GM10266 (cell line): Measurements from ENCODE around the gene EGR2.

Experiments
- DNase-seq: peaks from one replicate; pipeline ENCODE4 v3.0.0; 2012; ENCODE audit errors: extremely low spot score
- TF ChIP-seq, protein P1 (sequence below): IDR thresholded peaks from 2 replicates; pipeline ENCODE4 v1.5.1; 2012; ENCODE audit warnings: mild to moderate bottlenecking, low read depth; ENCODE audit not compliant: control insufficient read depth, insufficient read depth; ENCODE audit errors: missing control alignments

The EGR2 gene

DNA sequence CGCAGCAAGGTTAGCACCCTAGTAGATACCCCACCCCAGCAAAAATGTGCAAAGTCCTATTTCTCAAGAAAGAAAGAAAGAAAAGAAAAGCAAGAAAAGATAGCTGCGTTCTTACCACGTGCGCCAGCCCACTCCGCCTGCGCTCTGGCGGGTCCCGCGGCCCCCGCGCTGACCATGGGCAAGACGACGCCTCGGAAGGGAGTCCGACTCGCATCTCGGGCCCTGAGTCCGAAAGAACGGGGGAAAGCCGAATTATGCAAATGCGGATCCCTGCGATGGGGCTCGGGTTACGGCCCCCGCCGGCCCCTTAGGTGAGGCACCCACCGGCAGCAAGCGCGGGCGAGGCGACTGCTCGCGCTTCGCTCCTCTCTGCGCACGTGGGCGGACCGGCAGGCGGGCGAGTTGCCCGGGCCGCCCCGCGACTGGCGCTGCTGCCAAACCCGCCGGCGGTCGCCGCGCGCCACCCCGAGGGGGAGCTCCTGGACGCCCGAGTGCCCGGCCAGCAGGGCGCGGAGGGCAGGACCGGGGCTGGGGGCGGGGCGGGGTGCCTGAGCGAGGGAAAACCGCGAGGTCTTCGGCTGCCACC, 2.4 kb upstream of the EGR2 start:
- DNase-seq, result peak; percentile 78
- TF ChIP-seq, protein P1, sequence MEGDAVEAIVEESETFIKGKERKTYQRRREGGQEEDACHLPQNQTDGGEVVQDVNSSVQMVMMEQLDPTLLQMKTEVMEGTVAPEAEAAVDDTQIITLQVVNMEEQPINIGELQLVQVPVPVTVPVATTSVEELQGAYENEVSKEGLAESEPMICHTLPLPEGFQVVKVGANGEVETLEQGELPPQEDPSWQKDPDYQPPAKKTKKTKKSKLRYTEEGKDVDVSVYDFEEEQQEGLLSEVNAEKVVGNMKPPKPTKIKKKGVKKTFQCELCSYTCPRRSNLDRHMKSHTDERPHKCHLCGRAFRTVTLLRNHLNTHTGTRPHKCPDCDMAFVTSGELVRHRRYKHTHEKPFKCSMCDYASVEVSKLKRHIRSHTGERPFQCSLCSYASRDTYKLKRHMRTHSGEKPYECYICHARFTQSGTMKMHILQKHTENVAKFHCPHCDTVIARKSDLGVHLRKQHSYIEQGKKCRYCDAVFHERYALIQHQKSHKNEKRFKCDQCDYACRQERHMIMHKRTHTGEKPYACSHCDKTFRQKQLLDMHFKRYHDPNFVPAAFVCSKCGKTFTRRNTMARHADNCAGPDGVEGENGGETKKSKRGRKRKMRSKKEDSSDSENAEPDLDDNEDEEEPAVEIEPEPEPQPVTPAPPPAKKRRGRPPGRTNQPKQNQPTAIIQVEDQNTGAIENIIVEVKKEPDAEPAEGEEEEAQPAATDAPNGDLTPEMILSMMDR, result peak; percentile 64

DNA sequence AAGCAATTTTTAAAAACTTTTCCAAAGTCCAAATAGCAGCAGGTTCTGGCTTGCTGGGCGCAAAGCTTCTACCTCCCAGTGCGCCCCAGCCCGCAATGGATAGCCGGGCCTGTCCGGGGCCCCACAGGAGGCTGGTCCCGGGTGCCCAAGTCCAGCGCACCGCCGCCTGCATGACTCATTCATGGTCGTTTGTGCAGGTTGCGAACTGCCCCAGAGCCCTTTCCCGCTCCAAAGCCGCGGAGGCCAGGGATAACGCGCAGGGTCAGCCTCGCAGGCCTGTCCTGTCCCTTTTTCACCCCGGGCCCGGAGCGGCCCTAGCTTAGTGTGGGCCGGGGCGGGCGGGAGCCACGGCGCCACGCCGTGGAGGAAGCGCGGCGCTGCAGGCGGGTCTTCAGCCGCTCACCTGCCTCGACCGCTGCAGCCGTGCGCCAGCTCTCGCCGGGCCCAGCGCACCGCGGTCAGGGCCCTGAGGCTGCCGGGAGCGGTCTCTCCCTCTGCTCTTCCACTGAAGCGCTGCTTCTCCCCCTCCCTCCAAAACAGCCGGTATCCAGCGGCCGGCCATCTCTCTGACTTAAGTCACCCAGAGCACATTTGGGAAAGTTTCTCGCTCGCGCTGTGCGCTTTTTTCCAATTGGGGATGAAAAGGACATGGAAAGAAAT, 1.7 kb upstream of the EGR2 start:
- TF ChIP-seq, protein P1, result peak; percentile 95
- DNase-seq, result peak; percentile 93

DNA sequence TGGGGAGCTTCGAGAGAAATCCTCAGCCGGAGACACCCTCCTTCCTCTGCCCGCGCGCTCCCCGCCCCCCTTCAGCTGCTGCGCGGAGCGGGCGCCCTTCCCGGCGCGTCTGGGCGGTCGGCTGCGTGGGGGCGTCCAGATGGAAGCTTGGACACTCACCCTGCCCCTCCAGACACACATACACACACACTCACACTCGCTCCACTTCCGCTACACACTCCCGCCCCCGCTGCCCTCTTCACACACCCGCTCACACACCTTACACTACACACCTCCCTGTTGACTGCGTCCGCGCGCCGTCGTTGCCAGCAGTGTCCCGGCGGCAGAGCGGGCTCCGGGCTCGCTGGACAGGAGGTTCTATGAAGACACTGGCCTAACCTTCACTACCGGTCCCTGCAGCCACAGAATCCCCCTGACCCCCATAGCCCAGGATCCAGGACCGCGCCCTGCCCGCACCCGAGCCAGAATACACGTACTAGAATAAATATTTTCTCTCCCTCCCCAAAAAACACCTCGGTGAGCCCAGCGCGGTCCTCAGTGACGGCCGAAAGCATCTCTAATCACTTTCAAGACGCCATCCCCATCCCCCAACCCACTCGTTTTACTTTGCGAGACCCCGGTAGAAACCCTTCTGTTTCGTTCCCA, 1.1 kb upstream of the EGR2 start:
- TF ChIP-seq, protein P1, result no peak
- DNase-seq, result peak; percentile 49

DNA sequence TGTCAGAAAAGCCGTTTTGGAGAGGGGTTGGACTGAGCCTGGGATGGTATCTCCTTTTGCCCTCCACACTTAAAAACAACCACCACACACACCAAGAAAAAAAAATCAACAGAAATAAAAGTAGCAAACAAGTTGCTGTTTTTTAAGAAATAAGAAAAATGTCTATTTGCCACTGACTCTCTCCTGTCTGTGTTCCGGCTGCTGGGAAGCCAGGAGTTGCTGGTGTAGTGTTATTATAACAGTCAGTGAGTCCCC, 163 bp downstream of the EGR2 start:
- TF ChIP-seq, protein P1, result no peak
- no peak for DNase-seq

DNA sequence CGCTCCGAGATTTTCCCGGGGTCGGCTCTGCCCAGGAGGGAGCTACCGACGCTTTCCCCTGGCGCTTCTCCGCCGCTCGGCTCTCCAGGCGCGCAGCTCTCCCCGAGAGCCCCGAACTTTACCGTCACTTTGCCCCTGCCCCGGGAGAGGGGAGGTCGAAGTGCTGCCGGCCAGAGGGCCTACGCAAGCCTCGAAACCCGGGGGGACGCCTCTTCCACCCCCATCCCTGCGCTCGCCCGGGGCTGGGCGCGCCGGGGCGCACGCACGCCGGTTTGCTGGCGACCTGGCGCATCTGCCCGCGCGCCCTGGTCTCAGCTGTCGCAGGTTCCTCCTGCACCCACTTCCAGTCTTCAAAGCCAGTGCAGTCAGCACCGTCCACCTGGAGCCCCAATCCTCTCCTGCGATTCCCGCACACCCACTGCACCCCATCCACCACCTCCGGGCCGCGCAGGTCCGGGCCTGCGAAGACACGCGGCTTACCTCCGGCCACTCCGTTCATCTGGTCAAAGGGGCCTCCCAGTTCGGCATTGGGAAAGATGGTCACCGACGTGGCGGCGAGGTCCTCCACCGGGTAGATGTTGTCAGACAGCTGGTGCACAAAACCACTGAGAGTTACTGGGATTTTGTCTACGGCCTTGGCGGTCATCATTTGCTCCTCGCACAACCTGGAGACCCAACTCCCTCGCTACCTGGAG, 638 bp downstream of the EGR2 start:
- TF ChIP-seq, protein P1, result no peak
- no peak for DNase-seq

DNA sequence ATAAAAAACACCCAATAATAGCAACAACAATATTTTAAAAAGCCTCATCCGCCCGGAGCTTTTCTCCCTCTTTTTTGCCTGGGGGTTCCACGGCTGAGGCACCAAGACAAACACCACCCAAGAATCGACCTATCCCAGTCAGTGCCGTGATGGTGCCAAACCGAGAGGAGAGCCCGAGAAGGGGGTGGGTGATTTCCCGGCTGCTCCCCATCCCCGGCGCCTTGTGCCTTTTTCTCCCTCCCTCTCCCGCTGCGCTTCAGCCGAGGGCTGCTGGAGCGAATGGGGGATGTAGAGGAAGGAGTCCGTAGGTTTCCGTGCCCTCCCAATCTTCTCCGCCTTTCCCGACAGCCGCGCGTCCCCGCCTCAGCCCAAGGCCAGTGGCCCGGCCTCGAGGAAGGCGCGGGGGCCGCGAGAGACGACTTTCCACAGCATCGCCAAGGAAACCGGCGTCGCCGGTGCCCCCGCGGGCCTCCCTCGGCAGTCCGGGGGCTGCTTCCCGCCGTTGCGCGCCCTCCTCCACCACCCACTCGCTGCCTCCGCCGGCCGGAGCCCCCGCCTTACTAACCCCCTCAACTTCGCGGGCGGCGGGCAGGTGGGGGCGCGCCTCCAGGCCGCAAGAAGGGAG, 1.3 kb downstream of the EGR2 start:
- no peak for DNase-seq

More for the DNA sequence above, 1.3 kb downstream of the EGR2 start:
- TF ChIP-seq, protein P1, result no peak
